ENCODE results near the gene LOXL4.

The LOXL4 gene

DNA sequence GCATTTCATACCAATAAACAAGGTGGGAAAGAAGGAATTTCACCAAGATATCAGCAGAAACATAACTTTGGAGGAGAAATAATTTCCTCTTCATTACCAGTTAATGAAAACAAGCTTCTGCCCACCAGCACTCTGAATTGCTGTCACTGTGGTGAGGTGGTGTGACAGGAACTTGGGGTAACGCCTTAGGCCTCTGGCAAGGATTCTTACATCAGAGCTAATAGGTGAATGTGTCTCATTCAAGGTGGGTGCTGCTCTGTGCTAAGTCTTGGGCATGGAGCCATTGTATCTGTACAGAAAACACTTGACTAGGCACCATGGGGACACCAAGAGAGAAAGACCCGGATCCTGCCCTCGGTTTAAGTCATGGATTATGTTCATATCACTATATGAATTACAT, 8.3 kb upstream of the LOXL4 start:
- no peak for TF ChIP-seq CTCF (IDR thresholded peaks at IDR 0.05; ENCODE audit: extremely low read depth, missing control alignments)
- no peak for DNase-seq (ENCODE audit: low spot score)

GRCh38 chr10:98274562-98274961, 6.6 kb upstream of the LOXL4 start:
- TF ChIP-seq CTCF (IDR thresholded peaks at IDR 0.05; ENCODE audit: extremely low read depth, missing control alignments): no peak
- DNase-seq (ENCODE audit: low spot score): no peak

- no peak for TF ChIP-seq CTCF (IDR thresholded peaks at IDR 0.05; ENCODE audit: extremely low read depth, missing control alignments)
- DNase-seq (ENCODE audit: low spot score): no peak
Measured at GRCh38 chr10:98273057-98273850, 5.3 kb upstream of the LOXL4 start.

DNA sequence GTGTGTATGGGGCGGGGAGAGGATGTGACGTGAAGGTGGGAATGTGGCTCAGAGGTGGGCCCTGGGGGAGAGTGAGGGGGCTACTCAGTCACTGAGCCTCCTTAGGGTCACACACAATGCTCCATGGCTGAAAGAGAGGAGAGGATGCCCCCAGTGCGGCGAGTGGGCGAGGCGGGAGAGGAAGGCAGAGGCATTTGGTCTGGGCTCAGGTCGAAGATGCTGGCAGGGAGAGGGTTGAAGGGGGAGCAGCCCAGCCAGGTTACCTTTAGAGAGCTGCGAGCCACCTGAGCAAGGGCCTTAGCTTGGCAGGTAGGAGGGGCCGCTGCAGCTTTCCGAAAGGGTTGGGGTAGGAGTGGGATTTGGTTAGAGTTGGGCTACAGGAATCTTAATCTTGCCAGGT, 4.7 kb upstream of the LOXL4 start:
- TF ChIP-seq CTCF (IDR thresholded peaks at IDR 0.05; ENCODE audit: extremely low read depth, missing control alignments): no peak
- DNase-seq (ENCODE audit: low spot score): no peak

- no peak for TF ChIP-seq CTCF (IDR thresholded peaks at IDR 0.05; ENCODE audit: extremely low read depth, missing control alignments)
Measured at GRCh38 chr10:98272245-98272644, 4.3 kb upstream of the LOXL4 start.

DNA sequence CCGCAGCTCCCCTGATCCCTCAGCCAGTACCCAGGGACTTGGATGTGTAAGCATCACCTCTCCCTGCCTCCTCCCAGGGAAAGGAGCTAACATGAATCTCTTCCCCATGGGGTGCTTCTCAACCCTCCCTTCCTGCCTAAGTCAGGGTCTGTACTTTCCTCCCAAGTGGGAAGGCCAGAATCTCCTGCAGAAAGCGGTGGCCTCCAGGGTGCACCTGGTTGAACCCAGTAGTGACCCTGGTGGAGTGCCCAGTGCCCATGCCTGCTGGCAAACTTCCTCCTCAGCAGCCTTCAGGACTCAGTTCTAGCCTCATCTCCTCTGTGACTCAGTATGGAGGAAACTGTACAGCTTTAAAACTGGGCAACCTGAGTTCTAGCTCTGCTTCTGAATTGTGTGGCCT, 2.8 kb upstream of the LOXL4 start:
- no peak for TF ChIP-seq CTCF (IDR thresholded peaks at IDR 0.05; ENCODE audit: extremely low read depth, missing control alignments)

More at GRCh38 chr10:98272245-98272644, 4.3 kb upstream of the LOXL4 start:
- no peak for DNase-seq (ENCODE audit: low spot score)

GRCh38 chr10:98270073-98270740, 2.2 kb upstream of the LOXL4 start:
- TF ChIP-seq CTCF (IDR thresholded peaks at IDR 0.05; ENCODE audit: extremely low read depth, missing control alignments): no peak
- DNase-seq (ENCODE audit: low spot score): no peak

More for the DNA sequence above, 2.8 kb upstream of the LOXL4 start:
- no peak for DNase-seq (ENCODE audit: low spot score)

Measured in GM20000 (cell line).